Keratinocyte (primary cell): Measurements from ENCODE around the gene RTL1. TPM values are rescaled to one million over a fixed set of nuclear protein-coding genes. Genes with fewer than 3 reads are reported as not detected.

Experiments
- DNase-seq: peaks from one replicate; pipeline ENCODE4 v3.0.0-alpha.2; 2011; ENCODE audit warnings: low read depth, missing footprints, low spot score
- FAIRE-seq: peaks from 2 replicates; lab custom pipeline; 2011; peaks lifted over from hg19 to GRCh38; lab: Jason Lieb, UNC
- H2AFZ ChIP-seq: 2 replicates; pipeline ENCODE4 v1.6.0; 2012; ENCODE audit warnings: low read length, control low read depth, inconsistent platforms; ENCODE audit not compliant: control insufficient read depth
- H3K27ac ChIP-seq: 2 replicates; pipeline ENCODE4 v1.5.1; 2011; ENCODE audit warnings: low read length; ENCODE audit not compliant: control insufficient read depth, insufficient read depth
- H3K27me3 ChIP-seq: 3 replicates; pipeline ENCODE4 v1.6.0; 2011; ENCODE audit warnings: low read length; ENCODE audit not compliant: control insufficient read depth, insufficient read depth; ENCODE audit errors: extremely low read depth
- H3K36me3 ChIP-seq, 2 experiments: 2 replicates in 1 of 2; 3 replicates in 1 of 2; pipeline ENCODE4 v1.5.1; 2011; ENCODE audit warnings: low read length in 2 of 2, mild to moderate bottlenecking in 1 of 2; ENCODE audit not compliant: control insufficient read depth in 2 of 2, insufficient read depth in 2 of 2; ENCODE audit errors: extremely low read depth in 1 of 2
- H3K4me1 ChIP-seq: 3 replicates; pipeline ENCODE4 v1.5.1; 2011; ENCODE audit warnings: low read length; ENCODE audit not compliant: control insufficient read depth, insufficient read depth; ENCODE audit errors: extremely low read depth
- H3K4me2 ChIP-seq: 3 replicates; pipeline ENCODE4 v1.6.0; 2011; ENCODE audit warnings: low read depth, low read length; ENCODE audit not compliant: control insufficient read depth, insufficient read depth; ENCODE audit errors: extremely low read depth
- H3K4me3 ChIP-seq, 3 experiments: fragments of 200-600 bp in 1 of 3; sonication (generic) in 1 of 3; 2 replicates in 2 of 3; 3 replicates in 1 of 3; pipeline ENCODE4 v1.5.1; 2011 to 2016; ENCODE audit warnings: low read length in 3 of 3, mild to moderate bottlenecking in 3 of 3, control low read depth in 2 of 3, inconsistent platforms in 1 of 3, low read depth in 1 of 3, mixed read lengths in 1 of 3, mixed run types in 1 of 3, moderate library complexity in 1 of 3; ENCODE audit not compliant: control insufficient read depth in 2 of 3, insufficient read depth in 2 of 3; ENCODE audit errors: extremely low read depth in 1 of 3
- H3K79me2 ChIP-seq: 2 replicates; pipeline ENCODE4 v1.6.0; 2012; ENCODE audit warnings: low read length; ENCODE audit not compliant: control insufficient read depth, insufficient read depth
- H3K9ac ChIP-seq: 3 replicates; pipeline ENCODE4 v1.6.0; 2011; ENCODE audit warnings: low read length; ENCODE audit not compliant: control insufficient read depth, insufficient read depth; ENCODE audit errors: extremely low read depth
- H3K9me1 ChIP-seq: 3 replicates; pipeline ENCODE4 v1.6.0; 2011; ENCODE audit warnings: low read length; ENCODE audit not compliant: control insufficient read depth, insufficient read depth; ENCODE audit errors: extremely low read depth
- H3K9me3 ChIP-seq: 2 replicates; pipeline ENCODE4 v1.5.1; 2012; ENCODE audit warnings: low read depth, low read length; ENCODE audit not compliant: control insufficient read depth
- H4K20me1 ChIP-seq: 3 replicates; pipeline ENCODE4 v1.6.0; 2011; ENCODE audit warnings: low read length; ENCODE audit not compliant: control insufficient read depth, insufficient read depth; ENCODE audit errors: extremely low read depth
- EZH2 ChIP-seq: IDR thresholded peaks from one replicate; pipeline ENCODE4 v1.6.1; 2012; ENCODE audit warnings: inconsistent platforms, mild to moderate bottlenecking, low read length, moderate library complexity
- dilution Hi-C: fragments of 300-500 bp; cut with MboI; formaldehyde crosslinking; loops from one replicate; pipeline ENCODE4 v1.7.0; 2020; ENCODE audit warnings: low sequenced_read_pairs; ENCODE audit not compliant: extremely low pct_ligation_motif_present
- polyA plus RNA-seq, 5 experiments: library from polyadenylated mRNA; depleted of rRNA in 3 of 5; stranded (reverse) in 3 of 5; stranded (forward) in 1 of 5; unstranded in 1 of 5; fragments of >200 nt; gene quantifications; 1 replicate in 1 of 5; 2 replicates in 3 of 5; 3 replicates in 1 of 5; pipeline versions ENCODE4 v1.2.1 to v1.2.3, GENCODE V29; 2011 to 2012; ENCODE audit warnings: missing spikeins in 2 of 5, low read depth in 1 of 5, low replicate concordance in 1 of 5
- TF ChIP-seq, protein P1 (sequence below), 3 experiments: IDR thresholded peaks in 1 of 3; conservative IDR thresholded peaks in 1 of 3; optimal IDR thresholded peaks in 1 of 3; 2 replicates in 2 of 3; 3 replicates in 1 of 3; pipeline versions ENCODE3 to v1.5.1; 2011; ENCODE audit warnings: low read length in 3 of 3, mild to moderate bottlenecking in 3 of 3, moderate library complexity in 2 of 3, control low read depth in 1 of 3, inconsistent platforms in 1 of 3; ENCODE audit not compliant: insufficient read depth in 2 of 3; ENCODE audit errors: extremely low read depth in 1 of 3

The RTL1 gene
- polyA plus RNA-seq, 1 donor (not counting 4 experiments of a cell fraction or from before 2014, with no cell fraction given): not detected

DNA sequence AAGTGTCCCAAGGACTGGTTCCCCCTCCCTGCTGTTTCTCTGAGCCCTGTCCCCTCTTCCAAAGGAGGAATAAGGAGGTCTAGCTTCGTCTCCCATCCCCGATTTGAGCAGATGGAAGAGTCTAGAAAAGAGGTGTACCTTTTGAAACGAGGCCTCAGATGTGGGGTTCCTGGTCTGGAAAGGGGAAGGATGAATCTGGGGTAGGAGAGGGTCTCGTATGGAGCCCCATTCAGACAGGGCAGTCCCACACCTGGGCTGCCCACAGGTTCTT is 64.3 kb downstream of the RTL1 start:
- dilution Hi-C loops: no loop called here
- Histone ChIP-seq H3K4me3 (no peak overlapping the region), H3K9me1 (no peaks in the 10 kb centered on the region), H3K79me2 (no peaks in the 10 kb centered on the region), H3K9me3 (no peaks in the 10 kb centered on the region), H3K27ac (no peak overlapping the region), H3K36me3 (no peaks in the 10 kb centered on the region), H3K9ac (no peak overlapping the region), H3K4me2 (no peak overlapping the region), H3K4me1 (no peaks in the 10 kb centered on the region), H4K20me1 (no peaks in the 10 kb centered on the region), H3K27me3 (no peaks in the 10 kb centered on the region), H2AFZ (no peak overlapping the region)
- DNase-seq: no peak
- no peak for FAIRE-seq
- no peak for TF ChIP-seq EZH2
- TF ChIP-seq, protein P1, sequence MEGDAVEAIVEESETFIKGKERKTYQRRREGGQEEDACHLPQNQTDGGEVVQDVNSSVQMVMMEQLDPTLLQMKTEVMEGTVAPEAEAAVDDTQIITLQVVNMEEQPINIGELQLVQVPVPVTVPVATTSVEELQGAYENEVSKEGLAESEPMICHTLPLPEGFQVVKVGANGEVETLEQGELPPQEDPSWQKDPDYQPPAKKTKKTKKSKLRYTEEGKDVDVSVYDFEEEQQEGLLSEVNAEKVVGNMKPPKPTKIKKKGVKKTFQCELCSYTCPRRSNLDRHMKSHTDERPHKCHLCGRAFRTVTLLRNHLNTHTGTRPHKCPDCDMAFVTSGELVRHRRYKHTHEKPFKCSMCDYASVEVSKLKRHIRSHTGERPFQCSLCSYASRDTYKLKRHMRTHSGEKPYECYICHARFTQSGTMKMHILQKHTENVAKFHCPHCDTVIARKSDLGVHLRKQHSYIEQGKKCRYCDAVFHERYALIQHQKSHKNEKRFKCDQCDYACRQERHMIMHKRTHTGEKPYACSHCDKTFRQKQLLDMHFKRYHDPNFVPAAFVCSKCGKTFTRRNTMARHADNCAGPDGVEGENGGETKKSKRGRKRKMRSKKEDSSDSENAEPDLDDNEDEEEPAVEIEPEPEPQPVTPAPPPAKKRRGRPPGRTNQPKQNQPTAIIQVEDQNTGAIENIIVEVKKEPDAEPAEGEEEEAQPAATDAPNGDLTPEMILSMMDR (optimal IDR thresholded peaks at IDR 0.05 in 1 of 3, IDR thresholded peaks at IDR 0.05 in 1 of 3, conservative IDR thresholded peaks at IDR 0.05 in 1 of 3; ENCODE audit: extremely low read depth in 1 of 3, insufficient read depth in 2 of 3, low read length in 3 of 3): no peak

DNA sequence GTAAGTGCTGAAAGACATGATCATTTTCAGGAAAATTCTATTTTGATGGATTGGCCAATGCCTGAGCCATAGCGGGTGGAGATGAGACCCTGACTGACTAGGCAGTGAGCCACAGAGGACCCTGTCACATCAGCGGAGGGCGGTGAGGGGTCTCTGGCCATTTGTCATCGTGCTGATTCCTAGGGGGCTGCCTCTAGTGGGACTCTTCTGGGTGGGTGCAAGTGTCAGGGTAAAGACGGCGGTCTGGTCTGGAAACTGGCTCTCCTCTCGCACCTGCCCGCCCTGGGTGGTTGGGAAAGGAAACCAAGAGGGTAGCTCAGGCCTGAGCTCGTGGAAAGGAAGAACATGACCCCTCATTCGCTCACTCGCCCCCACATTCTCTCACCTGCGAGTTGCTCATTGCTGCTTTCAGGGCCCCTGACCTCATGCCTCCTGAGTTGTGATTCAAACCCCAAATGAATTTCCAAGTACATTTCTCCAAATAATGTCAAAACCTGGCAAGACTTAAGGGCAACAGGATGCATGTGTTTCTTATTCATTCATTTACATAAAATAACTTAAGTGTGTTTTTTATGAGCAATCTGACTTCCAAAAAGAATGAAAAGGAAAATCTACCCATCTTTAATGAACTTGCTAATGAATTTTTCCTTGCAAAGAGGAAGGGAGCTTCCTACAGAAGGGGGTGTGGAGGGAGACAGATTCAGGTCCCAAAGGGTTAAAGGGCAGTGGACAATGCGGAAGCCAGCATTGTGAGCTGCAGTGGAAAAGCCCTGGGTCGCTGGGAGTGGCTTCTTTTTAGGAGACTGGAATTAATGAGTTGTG is 64.8 kb downstream of the RTL1 start:
- Histone ChIP-seq H3K79me2 (no peaks in the 10 kb centered on the region), H3K4me2 (no peak overlapping the region), H3K4me3 (no peak overlapping the region), H3K9me3 (no peaks in the 10 kb centered on the region), H4K20me1 (no peaks in the 10 kb centered on the region), H3K36me3 (no peaks in the 10 kb centered on the region), H2AFZ (no peak overlapping the region), H3K4me1 (no peaks in the 10 kb centered on the region), H3K9ac (no peak overlapping the region), H3K9me1 (no peaks in the 10 kb centered on the region), H3K27ac (no peak overlapping the region), H3K27me3 (no peaks in the 10 kb centered on the region)
- DNase-seq (no peak), FAIRE-seq (no peak)
- dilution Hi-C loops: no loop called here
- no peak for TF ChIP-seq EZH2
- TF ChIP-seq, protein P1 (optimal IDR thresholded peaks at IDR 0.05 in 1 of 3, IDR thresholded peaks at IDR 0.05 in 1 of 3, conservative IDR thresholded peaks at IDR 0.05 in 1 of 3; ENCODE audit: extremely low read depth in 1 of 3, insufficient read depth in 2 of 3, low read length in 3 of 3): no peak
